GM19351 (cell line): ENCODE results near the gene RCN2.
"Not testable (repeated sequence)": the region's sequence is repeated elsewhere in the genome, so short reads cannot be mapped to it uniquely, and the experiment has no call there.

Source experiments
- ATAC-seq: cut with Tn5 transposase; IDR thresholded peaks from one replicate; pipeline ENCODE4 v1.9.1; 2021; ENCODE audit warnings: mild to moderate bottlenecking, moderate library complexity; ENCODE audit not compliant: unreplicated experiment

The RCN2 gene, protein sequence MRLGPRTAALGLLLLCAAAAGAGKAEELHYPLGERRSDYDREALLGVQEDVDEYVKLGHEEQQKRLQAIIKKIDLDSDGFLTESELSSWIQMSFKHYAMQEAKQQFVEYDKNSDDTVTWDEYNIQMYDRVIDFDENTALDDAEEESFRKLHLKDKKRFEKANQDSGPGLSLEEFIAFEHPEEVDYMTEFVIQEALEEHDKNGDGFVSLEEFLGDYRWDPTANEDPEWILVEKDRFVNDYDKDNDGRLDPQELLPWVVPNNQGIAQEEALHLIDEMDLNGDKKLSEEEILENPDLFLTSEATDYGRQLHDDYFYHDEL

GRCh38 chr15:76931397-76932134, at the start of gene RCN2:
Gene RCN2, plus strand, starts transcription at chr15:76931749. Its CDS starts 93 bp downstream, at chr15:76931842.
- peak; percentile 98 for ATAC-seq

DNA sequence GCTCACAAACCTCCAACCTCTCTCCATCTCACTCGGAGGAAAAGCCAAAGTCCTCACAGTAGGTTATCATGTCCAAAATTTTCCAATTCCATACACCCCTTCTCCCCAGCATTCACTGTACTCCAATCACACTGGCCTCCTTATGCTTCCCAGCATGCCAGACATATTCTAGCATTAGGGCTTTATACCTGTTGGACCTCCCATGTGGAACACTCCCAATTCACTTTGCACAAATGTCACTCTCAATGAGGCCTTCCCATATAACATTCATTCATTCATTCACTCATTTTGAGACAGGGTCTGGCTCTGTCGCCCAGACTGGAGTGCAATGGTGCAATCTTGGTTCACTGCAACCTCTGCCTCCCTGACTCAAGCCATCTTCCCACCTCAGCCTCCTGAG, 46.3 kb upstream of the RCN2 start:
- ATAC-seq, result no peak

- not testable (repeated sequence) for ATAC-seq
These were observed 44.0 kb upstream of the RCN2 start for GRCh38 chr15:76887280-76888141.

GRCh38 chr15:76892836-76893235, 38.7 kb upstream of the RCN2 start:
- ATAC-seq, result not testable (repeated sequence)

DNA sequence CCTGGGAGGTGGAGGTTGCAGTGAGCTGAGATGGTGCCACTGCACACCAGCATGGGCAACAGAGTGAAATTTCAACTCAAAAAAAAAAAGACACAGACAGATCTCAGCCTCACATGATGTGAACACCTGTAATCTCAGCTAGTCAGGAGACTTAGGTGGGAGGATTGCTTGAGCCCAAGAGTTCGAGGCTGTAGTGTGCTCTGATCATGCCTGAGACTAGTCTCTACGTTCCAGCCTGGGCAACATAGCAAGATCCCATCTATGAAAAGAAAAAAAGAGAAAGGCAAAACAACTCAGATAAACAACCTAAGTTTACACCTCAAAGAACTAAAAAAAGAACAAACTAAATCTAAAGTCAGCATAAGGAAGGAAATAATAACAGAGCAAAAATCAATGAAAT, 37.4 kb upstream of the RCN2 start:
- ATAC-seq, result no peak

DNA sequence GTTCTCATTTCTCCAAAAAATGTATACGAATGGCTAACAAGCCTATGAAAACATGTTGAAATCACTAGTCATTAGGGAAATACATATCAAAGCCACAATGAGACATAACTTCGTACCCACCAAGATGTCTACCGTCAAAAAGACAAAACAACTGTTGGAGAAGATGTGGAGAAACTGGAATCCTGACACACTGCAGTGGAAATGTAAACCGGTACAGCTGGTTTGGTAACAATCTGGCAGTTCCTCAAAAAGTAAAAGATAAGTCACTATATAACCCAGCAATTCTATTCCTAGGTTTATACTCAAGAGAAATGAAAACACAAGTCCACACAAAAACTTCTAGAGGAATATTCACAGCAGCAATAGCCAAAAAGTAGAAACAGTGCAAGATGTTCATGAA, 33.4 kb upstream of the RCN2 start:
- no peak for ATAC-seq

DNA sequence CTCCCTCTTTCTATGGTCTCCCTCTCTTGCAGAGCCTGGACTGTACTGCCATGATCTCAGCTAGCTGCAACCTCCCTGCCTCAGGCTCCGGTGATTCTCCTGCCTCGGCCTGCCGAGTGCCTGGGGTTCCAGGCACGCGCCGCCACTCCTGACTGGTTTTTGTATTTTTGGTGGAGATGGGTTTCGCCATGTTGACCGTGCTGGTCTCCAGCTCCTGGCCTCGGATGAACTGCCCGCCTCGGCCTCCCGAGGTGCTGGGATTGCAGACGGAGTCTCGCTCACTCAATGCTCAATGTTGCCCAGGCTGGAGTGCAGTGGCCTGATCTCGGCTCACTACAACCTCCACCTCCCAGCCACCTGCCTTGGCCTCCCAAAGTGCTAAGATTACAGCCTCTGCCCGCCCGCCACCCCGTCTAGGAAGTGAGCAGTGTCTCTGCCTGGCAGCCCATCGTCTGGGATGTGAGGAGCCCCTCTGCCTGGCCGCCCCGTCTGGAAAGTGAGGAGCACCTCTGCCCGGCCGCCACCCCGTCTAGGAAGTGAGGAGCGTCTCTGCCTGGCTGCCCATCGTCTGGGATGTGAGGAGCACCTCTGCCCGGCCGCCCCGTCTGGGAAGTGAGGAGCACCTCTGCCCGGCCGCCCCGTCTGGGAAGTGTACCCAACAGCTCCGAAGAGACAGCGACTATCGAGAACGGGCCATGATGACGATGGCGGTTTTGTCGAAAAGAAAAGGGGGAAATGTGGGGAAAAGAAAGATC, 32.2 kb upstream of the RCN2 start:
- ATAC-seq, result not testable (repeated sequence)

GRCh38 chr15:76899931-76900310, 31.6 kb upstream of the RCN2 start:
- not testable (repeated sequence) for ATAC-seq

GRCh38 chr15:76901965-76902364, 29.6 kb upstream of the RCN2 start:
- ATAC-seq, result no peak

- no peak for ATAC-seq
These were observed 28.3 kb upstream of the RCN2 start for GRCh38 chr15:76903251-76903681.

DNA sequence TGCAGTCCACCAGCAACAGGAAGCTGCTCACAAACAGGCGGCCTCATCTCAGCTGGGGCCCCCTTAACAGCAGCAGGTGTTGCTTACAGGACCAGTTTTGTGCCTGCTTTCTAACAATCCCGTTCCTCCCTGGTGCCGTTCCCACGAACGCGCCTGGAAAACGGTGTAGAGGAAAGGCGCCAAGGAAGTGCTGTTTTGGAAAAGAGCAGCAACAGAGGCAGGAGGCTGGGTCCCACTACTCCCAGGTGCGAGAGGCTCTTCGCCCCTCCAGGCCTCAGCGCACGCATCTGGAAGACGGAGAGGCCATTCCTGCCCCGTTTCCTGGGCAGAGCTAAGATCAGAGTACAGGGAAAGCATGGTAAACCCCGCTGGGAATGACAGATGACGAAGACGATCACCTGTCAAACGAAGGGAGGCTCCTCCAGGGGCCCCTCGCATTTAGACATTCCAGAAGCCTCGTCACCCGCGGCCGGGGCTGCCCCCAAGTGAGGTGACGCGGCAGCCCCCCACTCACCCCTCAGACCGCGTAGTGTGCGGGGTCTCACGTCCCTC, 27.0 kb upstream of the RCN2 start:
- ATAC-seq, result no peak

DNA sequence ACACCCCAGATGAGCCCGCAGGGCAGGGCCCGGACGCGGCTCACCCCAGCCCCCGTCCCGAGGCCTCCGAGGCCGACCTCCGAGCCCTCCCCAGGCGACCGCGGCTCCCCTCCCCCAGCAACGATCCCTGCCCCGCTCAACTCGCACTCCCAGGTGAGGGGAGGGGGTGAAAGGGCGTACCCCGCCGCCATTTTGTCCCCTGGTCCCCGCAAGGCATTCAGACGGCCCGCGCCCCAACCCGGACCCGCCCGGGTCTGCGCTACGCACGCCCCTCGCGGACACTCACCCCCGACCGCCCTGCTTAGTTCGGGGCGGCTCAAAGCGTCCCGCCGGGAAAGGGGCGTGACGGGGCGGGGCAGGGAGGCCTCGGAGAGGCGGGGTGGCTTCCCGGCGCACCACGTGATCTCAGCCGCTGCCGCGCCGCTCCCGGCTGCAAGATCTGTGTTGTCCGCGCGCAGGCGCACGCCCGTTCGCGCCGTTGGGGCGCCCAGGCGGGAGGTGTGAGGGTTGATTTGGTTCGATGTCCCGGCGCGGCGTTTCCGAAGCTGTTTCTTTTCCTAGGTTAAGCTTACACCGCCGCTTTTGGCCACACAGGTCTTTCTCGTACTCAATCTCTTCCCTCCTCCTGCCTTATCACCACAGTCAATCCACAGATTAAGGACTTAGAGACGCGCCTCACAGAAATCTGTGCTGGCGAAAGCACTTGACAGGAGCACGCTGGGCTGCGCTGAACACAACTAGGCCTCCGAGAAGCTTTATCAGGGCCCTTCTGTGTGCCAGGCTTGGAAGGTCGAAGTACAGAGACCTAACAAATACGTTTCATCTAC, 26.3 kb upstream of the RCN2 start, which contains the start of gene SCAPER:
Gene SCAPER (minus strand): TSS at position 328 of the 827 bp plus-strand sequence. CDS start 21,523 bp downstream, outside the sequence.
- peak; percentile 79 for ATAC-seq

DNA sequence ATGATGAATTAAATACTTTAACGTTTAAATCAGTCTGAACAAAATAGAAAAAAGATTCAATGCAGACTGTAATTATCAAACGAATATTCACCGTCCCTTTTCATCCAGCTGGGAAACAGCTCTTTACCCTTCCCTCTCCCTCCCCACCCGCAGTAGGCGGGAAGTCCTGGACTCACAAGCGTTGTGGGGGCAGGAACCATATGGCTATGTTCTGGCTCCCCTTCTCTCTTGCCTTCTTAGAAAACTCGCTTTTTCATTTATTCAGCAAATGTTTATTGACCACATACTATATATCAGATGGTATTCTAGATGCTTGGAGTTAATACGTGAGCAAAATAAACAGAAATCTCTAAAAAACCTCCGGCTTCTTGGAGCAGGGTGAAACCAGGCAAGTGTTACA, 25.7 kb upstream of the RCN2 start:
- no peak for ATAC-seq

DNA sequence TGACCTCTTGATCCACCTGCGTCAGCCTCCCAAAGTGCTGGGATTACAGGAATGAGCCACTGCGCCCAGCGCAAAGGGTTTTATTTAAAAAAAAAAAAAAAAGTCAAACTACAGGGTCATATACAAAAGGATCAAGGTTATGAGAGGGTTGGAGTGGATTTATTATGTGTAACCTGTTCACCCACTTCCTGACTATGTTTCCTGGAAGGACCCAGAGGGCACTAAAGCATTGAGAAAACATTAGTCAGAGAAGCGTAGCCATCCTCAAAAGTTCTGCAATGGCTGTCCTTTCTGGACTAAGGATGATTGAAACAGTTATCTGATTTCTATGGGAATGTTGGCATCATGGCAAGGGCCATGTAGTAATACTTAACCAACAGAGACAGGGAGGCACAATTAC, 19.1 kb upstream of the RCN2 start:
- no peak for ATAC-seq

DNA sequence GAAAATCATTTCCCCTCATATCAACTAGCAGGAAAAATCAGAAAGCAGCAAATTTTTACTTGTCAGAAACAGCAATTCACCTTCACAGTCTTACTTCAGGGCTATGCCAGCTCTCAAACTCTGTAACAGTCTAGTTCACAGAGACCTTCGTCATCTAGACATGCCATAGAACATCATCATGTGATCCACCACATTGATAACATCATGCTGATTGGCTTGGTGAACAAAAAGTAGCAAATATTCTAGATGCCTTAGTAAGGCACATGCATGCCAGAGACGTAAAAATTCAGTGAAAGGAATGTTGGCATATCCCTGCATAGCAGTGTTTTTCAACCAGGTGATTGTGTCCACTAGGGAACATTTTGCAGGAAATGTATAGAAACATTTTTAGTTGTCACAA, 17.8 kb upstream of the RCN2 start:
- no peak for ATAC-seq

- ATAC-seq, result no peak
These were observed 15.2 kb upstream of the RCN2 start for GRCh38 chr15:76916369-76916768.

- no peak for ATAC-seq
These were observed 3.3 kb upstream of the RCN2 start for GRCh38 chr15:76928201-76928600.

DNA sequence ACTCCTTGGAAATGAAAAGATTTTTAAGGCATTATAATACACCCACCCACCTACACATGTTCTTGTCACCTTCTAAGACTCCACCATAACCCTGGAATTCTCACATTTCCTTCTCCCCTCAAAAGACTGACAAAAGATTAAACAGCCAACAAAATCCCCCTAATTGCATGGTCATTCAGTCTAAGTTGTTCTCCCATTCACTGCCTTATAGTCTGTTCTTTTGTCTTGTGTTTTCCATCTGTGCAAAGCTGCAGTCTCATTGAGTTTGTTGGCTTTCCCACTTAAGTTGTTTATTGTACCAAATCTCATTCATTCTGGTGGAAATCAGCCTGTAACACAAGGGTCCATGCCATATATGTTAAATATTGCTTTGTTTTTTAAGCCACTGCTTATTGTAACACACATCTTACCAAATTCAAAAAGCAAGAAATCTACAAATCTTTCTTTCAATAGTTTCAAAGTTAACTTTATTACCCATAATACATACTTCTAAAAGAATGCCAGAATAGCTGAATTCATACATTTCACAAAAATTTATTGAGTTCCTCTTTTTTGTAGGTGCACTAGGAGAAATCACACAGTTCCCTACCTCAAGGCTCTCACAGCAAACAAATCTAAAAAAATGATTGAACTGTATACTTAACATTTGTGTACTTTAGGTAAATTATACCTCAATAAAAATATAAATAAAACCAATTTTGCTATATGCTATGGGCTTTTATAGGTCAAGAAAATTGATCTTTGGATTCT, 2.4 kb upstream of the RCN2 start:
- ATAC-seq, result no peak
